Ovary (tissue), 9 donors: ENCODE measurements around the gene NDUFS5. TPM values are rescaled to one million over a fixed set of nuclear protein-coding genes. Genes with fewer than 3 reads are reported as not detected.
A peak's percentile ranks its signal among the peaks of the same experiment; 100 is the strongest.

Experiments
- DNase-seq, 5 donors: peaks; one replicate each; pipeline ENCODE4 v3.0.0-alpha.2; 2019 to 2020
- H3K27ac ChIP-seq, 2 donors: fragments of 200-600 bp; one replicate each; pipeline versions ENCODE4 v1.5.1 to v1.8.0; 2019 to 2022
- H3K27me3 ChIP-seq: fragments of 200-600 bp; one replicate; pipeline ENCODE4 v1.8.0; 2022
- H3K36me3 ChIP-seq: fragments of 200-600 bp; sonication (generic); one replicate; pipeline ENCODE4 v1.5.1; 2019
- H3K4me1 ChIP-seq: one replicate; pipeline ENCODE4 v1.8.1; 2013; ENCODE audit warnings: mild to moderate bottlenecking, moderate library complexity; ENCODE audit not compliant: insufficient read depth
- H3K4me3 ChIP-seq: fragments of 200-600 bp; sonication (generic); one replicate; pipeline ENCODE4 v1.5.1; 2017
- H3K9me3 ChIP-seq, 2 donors: fragments of 200-600 bp in 1 of 2; sonication (generic) in 1 of 2; one replicate each; pipeline versions ENCODE4 v1.5.1 to v1.8.1; 2013 to 2019; ENCODE audit warnings: mild to moderate bottlenecking in 1 of 2, moderate library complexity in 1 of 2
- EP300 ChIP-seq: sonication (generic); formaldehyde crosslinking; IDR thresholded peaks from one replicate; pipeline ENCODE4 v1.6.1; 2017; ENCODE audit warnings: antibody characterized with exemption
- POLR2A ChIP-seq: fragments of 450-650 bp; IDR thresholded peaks from one replicate; pipeline ENCODE4 v1.6.1; 2017; ENCODE audit warnings: antibody characterized with exemption, mild to moderate bottlenecking, moderate library complexity
- WGBS, 3 donors: extraction: QIAGEN DNeasy Blood & Tissue Kit in 1 of 3; methylation state at CpG; one replicate each; pipeline versions ENCODE4 v1.1.5 to v1.1.7; 2013 to 2017; 5-methylcytosine and 5-hydroxymethylcytosine counted together
- intact Hi-C, 4 donors: fragments of 100-400 bp; cut with DNase I; formaldehyde crosslinking; loops; one replicate each; pipeline versions ENCODE4 v1.11.0 to v1.15.1; 2022 to 2023
- polyA plus RNA-seq, 2 donors: library from polyadenylated mRNA; stranded (reverse); fragments of 200-250 nt in 1 of 2; fragments of 350-450 nt in 1 of 2; fragmentation: Illumina TruSeq in 1 of 2; extraction: RNeasy Lipid Tissue Mini Kit (QIAGEN cat#74804) in 1 of 2; gene quantifications; one replicate each; pipeline ENCODE4 v1.2.3, GENCODE V29; 2013 to 2014
- total RNA-seq, 7 donors: library from RNA; depleted of rRNA in 2 of 7; stranded (reverse); fragments of >200 nt in 2 of 7; fragmentation: NEBNext Ultra II Directional in 3 of 7; extraction: Animal tissue kit (Norgen Biotek cat#: 25700) in 3 of 7; gene quantifications; one replicate each; pipeline versions ENCODE4 v1.1.0 to v1.2.4, GENCODE V29; 2016 to 2023
- TF ChIP-seq, protein P1 (sequence below), 3 donors: fragments of 450-650 bp in 2 of 3; fragments of 200-600 bp in 1 of 3; IDR thresholded peaks; one replicate each; pipeline versions ENCODE4 v1.5.1 to v1.8.0; 2016 to 2022; ENCODE audit warnings: antibody characterized with exemption in 3 of 3, mild to moderate bottlenecking in 1 of 3
- donor health status: DM: no; HTN: no; CAD: no; lungs with moderate emphysema.
- donor health status: DM: no; HTN: no; CAD: no.
- donor health status: Bipolar disorder and iron deficiency.
- donor health status: DM: yes; HTN: yes; CAD: no.
- donor health status: DM: no; HTN: no; CAD: no.
- donor health status: DM: yes; HTN: yes; CAD: no.

NDUFS5 gene
- total and polyA plus RNA-seq, 9 donors = 126 to 492 (median 206) TPM

- TF ChIP-seq, protein P1, sequence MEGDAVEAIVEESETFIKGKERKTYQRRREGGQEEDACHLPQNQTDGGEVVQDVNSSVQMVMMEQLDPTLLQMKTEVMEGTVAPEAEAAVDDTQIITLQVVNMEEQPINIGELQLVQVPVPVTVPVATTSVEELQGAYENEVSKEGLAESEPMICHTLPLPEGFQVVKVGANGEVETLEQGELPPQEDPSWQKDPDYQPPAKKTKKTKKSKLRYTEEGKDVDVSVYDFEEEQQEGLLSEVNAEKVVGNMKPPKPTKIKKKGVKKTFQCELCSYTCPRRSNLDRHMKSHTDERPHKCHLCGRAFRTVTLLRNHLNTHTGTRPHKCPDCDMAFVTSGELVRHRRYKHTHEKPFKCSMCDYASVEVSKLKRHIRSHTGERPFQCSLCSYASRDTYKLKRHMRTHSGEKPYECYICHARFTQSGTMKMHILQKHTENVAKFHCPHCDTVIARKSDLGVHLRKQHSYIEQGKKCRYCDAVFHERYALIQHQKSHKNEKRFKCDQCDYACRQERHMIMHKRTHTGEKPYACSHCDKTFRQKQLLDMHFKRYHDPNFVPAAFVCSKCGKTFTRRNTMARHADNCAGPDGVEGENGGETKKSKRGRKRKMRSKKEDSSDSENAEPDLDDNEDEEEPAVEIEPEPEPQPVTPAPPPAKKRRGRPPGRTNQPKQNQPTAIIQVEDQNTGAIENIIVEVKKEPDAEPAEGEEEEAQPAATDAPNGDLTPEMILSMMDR (IDR thresholded peaks at IDR 0.05) = no peak
- TF ChIP-seq EP300 = peak; percentile 51
- no peak for TF ChIP-seq POLR2A
- H3K4me3 ChIP-seq = no peak overlapping the region
These were observed 50.1 kb downstream of the NDUFS5 start for GRCh38 chr1:39076127-39076798.

GRCh38 chr1:39076799-39077148 is 50.6 kb downstream of the NDUFS5 start:
- H3K27ac ChIP-seq = peak overlapping the region; percentile 40 to 67
- TF ChIP-seq POLR2A = no peak
- no peak for TF ChIP-seq EP300
- TF ChIP-seq, protein P1 (IDR thresholded peaks at IDR 0.05) = no peak
- no peak overlapping the region for H3K4me3 ChIP-seq
- H3K9me3 ChIP-seq = no peaks in the 10 kb centered on the region
- no peak for DNase-seq
- no peaks in the 10 kb centered on the region for H3K27me3 ChIP-seq
- WGBS, 3 donors = 34 to 83% (median 35%) methylated on average over 2 of the region's 2 CpGs
- H3K4me1 ChIP-seq = peaks cover 7% of the 10 kb centered on the region
- intact Hi-C loops = no loop called here
- H3K36me3 ChIP-seq = no peaks in the 10 kb centered on the region

More at GRCh38 chr1:39076127-39076798, 50.1 kb downstream of the NDUFS5 start:
- intact Hi-C loops = no loop called here
- DNase-seq = peak; percentile 92 to 97 (median 94)
- H3K9me3 ChIP-seq = no peaks in the 10 kb centered on the region
- peak overlapping the region; percentile 40 to 67 for H3K27ac ChIP-seq
- no peaks in the 10 kb centered on the region for H3K27me3 ChIP-seq
- no peaks in the 10 kb centered on the region for H3K36me3 ChIP-seq
- peaks cover 7% of the 10 kb centered on the region for H3K4me1 ChIP-seq
- WGBS, 3 donors = 6 to 14% (median 7%) methylated on average over 13 of the region's 13 CpGs

DNA sequence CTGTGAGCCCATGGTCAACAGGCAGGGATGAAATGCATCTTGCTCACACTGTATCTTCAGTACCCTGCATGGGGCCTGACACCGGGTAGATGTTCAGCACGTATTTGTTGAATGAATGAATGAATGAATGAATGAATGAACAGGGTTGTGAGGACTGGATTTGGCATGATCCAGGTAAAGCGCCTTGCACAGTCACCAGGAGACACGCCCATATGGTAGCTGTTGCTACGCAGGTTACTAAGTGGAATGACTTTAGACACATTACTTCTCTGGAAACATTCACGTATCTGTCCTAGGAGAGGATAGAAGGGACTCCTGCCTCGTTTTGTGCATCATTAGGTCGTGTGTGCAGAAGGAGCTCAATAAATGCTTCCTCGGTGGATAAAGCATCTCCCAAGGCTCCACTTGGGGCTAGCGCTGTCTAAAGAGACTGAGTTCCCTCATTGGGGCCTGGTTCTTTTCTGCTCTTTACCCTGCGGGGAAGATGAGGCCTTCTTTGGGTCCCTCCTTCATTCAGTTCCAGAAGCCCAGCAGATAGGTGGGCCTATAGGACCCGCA is 54.2 kb downstream of the NDUFS5 start:
- TF ChIP-seq, protein P1 (IDR thresholded peaks at IDR 0.05) = no peak
- H3K27ac ChIP-seq = peak overlapping the region; percentile 61 to 83
- H3K36me3 ChIP-seq = no peaks in the 10 kb centered on the region
- H3K9me3 ChIP-seq = no peaks in the 10 kb centered on the region
- no peaks in the 10 kb centered on the region for H3K27me3 ChIP-seq
- no peak overlapping the region for H3K4me3 ChIP-seq
- DNase-seq = peak in 1 of 5 donors; percentile 20
- intact Hi-C loops = loop anchor here in 1 of 4 donors (5.0 kb wide), 2 partner anchors 48 to 208 kb away; partner anchors contain the start of gene MYCBP
- peaks cover 7% of the 10 kb centered on the region for H3K4me1 ChIP-seq
- 78 to 79% (median 78%) methylated on average over 12 of the region's 12 CpGs for WGBS, 3 donors

DNA sequence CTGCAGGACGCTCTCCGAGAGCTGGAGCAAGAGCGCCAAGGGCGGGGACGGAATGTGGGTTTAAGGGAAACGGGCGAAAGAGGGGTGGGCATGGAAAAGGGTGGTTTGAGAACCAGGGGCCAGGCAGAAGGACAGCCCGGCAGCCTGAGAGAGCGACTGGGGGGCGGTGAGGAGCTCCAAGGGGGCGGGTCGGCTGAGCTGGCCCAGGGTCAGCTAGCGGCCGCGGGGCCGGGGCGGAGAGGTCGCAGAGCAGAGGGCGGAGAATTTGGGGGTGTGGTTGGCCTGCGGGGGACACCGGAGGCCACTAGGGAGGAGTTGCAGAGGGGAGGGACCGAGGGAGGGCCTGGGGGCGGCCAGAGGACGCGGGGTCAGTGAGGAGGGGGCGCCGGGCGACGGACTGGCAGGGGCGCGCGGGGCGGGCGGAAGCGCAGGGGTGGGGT is 54.7 kb downstream of the NDUFS5 start:
- peak; percentile 54 to 65 (median 58) for DNase-seq
- Histone ChIP-seq H3K36me3 (no peaks in the 10 kb centered on the region), H3K27me3 (no peaks in the 10 kb centered on the region), H3K27ac (peak overlapping the region; percentile 61 to 83), H3K4me1 (peaks cover 7% of the 10 kb centered on the region), H3K4me3 (peak overlapping the region; percentile 55), H3K9me3 (no peaks in the 10 kb centered on the region)
- no peak for TF ChIP-seq EP300
- no peak for TF ChIP-seq POLR2A
- TF ChIP-seq, protein P1 (IDR thresholded peaks at IDR 0.05) = no peak
- WGBS, 3 donors = 8 to 13% (median 9%) methylated on average over 22 to 35 of the region's 35 CpGs
- intact Hi-C loops = loop anchor here in 1 of 4 donors (5.0 kb wide), 2 partner anchors 49 to 209 kb away; partner anchors contain the start of gene MYCBP
